Activated T-helper 2 cell treated with anti-CD3 and anti-CD28 coated beads, Interferon-gamma antibody, Interleukin-2, Interleukin-4, amounts not matched to agents 10 μg/mL and 5 μg/mL and 100 μg/mL, durations not matched to agents 14 hours and 24 hours and 36 hours (primary cell): ENCODE data around the gene TRANK1. TPM values are rescaled to one million over a fixed set of nuclear protein-coding genes. Genes with fewer than 3 reads are reported as not detected.
A peak's percentile ranks its signal among the peaks of the same experiment; 100 is the strongest.

ENCODE experiments used
- DNase-seq: peaks from one replicate; pipeline ENCODE4 v3.0.0; 2021; ENCODE audit warnings: low spot score
- H3K27ac Mint-ChIP-seq: one replicate; pipeline ENCODE4 v1.8.0; 2021; ENCODE audit warnings: mixed read lengths
- H3K27me3 Mint-ChIP-seq: one replicate; pipeline ENCODE4 v1.8.0; 2021; ENCODE audit warnings: low read depth, mixed read lengths
- H3K36me3 Mint-ChIP-seq: one replicate; pipeline ENCODE4 v1.8.0; 2021; ENCODE audit warnings: low read depth, mixed read lengths
- H3K4me1 Mint-ChIP-seq: one replicate; pipeline ENCODE4 v1.8.0; 2021; ENCODE audit warnings: low read depth, mixed read lengths
- H3K4me3 Mint-ChIP-seq: one replicate; pipeline ENCODE4 v1.8.0; 2021; ENCODE audit warnings: low read depth, mild to moderate bottlenecking, moderate library complexity, mixed read lengths
- H3K9me3 Mint-ChIP-seq: one replicate; pipeline ENCODE4 v1.8.0; 2021; ENCODE audit warnings: mixed read lengths
- intact Hi-C: fragments of 100-400 bp; cut with micrococcal nuclease; formaldehyde crosslinking; loops from one replicate; pipeline ENCODE4 v1.15.1; 2023
- total RNA-seq: library from RNA; stranded (reverse); gene quantifications from 2 replicates; pipeline ENCODE4 v1.2.3, GENCODE V29; 2022

TRANK1 gene
- total RNA-seq, 1 donor from 2014 or later: 1.1 TPM

GRCh38 chr3:36924744-36925521 lies 19.9 kb downstream of the TRANK1 start:
- Mint-ChIP-seq H3K9me3 (peaks cover 21% of the 10 kb centered on the region), H3K27ac (no peak overlapping the region), H3K4me3 (no peak overlapping the region), H3K27me3 (peaks cover 16% of the 10 kb centered on the region), H3K4me1 (no peaks in the 10 kb centered on the region), H3K36me3 (peaks cover 9% of the 10 kb centered on the region)
- DNase-seq: no peak
- intact Hi-C loops: no loop called here

GRCh38 chr3:36923981-36924743 lies 20.7 kb downstream of the TRANK1 start:
- Mint-ChIP-seq H3K4me3 (no peak overlapping the region), H3K4me1 (peaks cover 2% of the 10 kb centered on the region), H3K27me3 (peaks cover 16% of the 10 kb centered on the region), H3K9me3 (peaks cover 21% of the 10 kb centered on the region), H3K27ac (no peak overlapping the region), H3K36me3 (peaks cover 9% of the 10 kb centered on the region)
- no peak for DNase-seq
- intact Hi-C loops: no loop called here

DNA sequence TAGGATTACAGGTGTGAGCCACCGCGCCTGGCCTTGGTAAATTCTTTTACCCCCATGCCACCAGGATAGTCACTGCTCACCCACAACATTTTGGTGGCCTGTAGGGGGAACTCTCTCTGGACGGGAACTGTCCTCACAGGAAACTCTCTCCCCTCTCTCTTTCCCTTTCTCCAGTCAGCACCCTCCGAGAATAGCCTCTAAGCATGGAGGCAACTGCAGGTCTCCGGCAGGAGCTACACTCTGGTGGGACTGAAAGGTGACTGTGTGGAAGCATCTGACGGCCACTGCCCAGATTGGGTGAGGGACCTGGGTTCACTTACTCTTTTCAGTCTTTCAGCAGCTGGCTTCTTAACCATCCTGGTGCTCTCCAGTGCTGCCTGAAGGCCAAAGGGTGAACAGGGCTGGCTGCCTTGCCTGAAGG lies 21.3 kb downstream of the TRANK1 start:
- peaks cover 16% of the 10 kb centered on the region for H3K27me3 Mint-ChIP-seq
- H3K4me3 Mint-ChIP-seq: no peak overlapping the region
- DNase-seq: no peak
- peaks cover 21% of the 10 kb centered on the region for H3K9me3 Mint-ChIP-seq
- intact Hi-C loops: no loop called here
- no peak overlapping the region for H3K27ac Mint-ChIP-seq
- H3K4me1 Mint-ChIP-seq: peaks cover 5% of the 10 kb centered on the region
- H3K36me3 Mint-ChIP-seq: peaks cover 9% of the 10 kb centered on the region

DNA sequence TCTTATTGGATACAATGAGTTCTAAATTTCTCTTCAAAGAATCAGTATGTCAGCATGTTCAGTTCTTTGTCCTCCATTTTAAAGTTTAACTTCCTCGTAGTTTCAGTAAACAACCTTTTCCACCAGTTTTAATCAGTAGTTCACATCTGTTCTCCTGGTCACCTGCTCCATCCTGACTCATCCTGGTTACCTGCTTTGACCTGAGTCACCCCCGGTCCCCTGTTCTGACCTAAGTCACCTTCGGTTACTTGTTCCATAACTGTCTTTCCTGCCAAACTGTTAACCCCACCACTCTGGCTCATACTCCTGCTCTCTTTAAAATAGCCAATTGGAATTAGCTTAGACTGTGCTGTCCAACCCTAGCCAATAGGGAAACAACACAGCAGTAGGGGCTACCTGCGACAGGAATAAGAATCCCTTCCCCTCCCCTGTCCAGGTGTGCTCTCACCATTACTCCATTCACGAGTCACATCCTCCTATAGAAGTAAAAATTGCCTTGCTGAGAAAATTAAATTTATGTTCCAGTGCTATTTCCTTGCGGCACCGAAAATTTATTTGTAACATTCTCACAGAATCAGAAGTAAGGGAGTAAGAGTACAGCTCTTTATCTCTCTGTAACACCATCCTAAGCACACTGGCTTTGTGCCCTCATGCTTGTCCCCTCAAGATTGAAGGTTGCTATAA lies 23.8 kb downstream of the TRANK1 start:
- H3K4me1 Mint-ChIP-seq: peaks cover 18% of the 10 kb centered on the region

GRCh38 chr3:36919439-36920160 lies 25.3 kb downstream of the TRANK1 start:
- Mint-ChIP-seq H3K4me3 (no peak overlapping the region), H3K36me3 (peaks cover 11% of the 10 kb centered on the region), H3K27ac (no peak overlapping the region), H3K4me1 (peaks cover 18% of the 10 kb centered on the region), H3K27me3 (peaks cover 11% of the 10 kb centered on the region), H3K9me3 (peaks cover 24% of the 10 kb centered on the region)
- no peak for DNase-seq
- intact Hi-C loops: loop anchor here (2.0 kb wide), 2 partner anchors 19 to 43 kb away; no protein-coding TSS in a partner anchor

More for the DNA sequence above, 23.8 kb downstream of the TRANK1 start:
- H3K9me3 Mint-ChIP-seq: peaks cover 24% of the 10 kb centered on the region
- H3K27me3 Mint-ChIP-seq: peaks cover 16% of the 10 kb centered on the region
- intact Hi-C loops: no loop called here
- H3K36me3 Mint-ChIP-seq: peaks cover 11% of the 10 kb centered on the region
- H3K4me3 Mint-ChIP-seq: no peak overlapping the region
- no peak for DNase-seq
- no peak overlapping the region for H3K27ac Mint-ChIP-seq

GRCh38 chr3:36918050-36918449 lies 26.8 kb downstream of the TRANK1 start:
- Mint-ChIP-seq H3K27ac (peak overlapping the region; percentile 62), H3K4me3 (peak overlapping the region; percentile 66)
- intact Hi-C loops: loop anchor here (2.0 kb wide), 2 partner anchors 17 to 41 kb away; no protein-coding TSS in a partner anchor

DNA sequence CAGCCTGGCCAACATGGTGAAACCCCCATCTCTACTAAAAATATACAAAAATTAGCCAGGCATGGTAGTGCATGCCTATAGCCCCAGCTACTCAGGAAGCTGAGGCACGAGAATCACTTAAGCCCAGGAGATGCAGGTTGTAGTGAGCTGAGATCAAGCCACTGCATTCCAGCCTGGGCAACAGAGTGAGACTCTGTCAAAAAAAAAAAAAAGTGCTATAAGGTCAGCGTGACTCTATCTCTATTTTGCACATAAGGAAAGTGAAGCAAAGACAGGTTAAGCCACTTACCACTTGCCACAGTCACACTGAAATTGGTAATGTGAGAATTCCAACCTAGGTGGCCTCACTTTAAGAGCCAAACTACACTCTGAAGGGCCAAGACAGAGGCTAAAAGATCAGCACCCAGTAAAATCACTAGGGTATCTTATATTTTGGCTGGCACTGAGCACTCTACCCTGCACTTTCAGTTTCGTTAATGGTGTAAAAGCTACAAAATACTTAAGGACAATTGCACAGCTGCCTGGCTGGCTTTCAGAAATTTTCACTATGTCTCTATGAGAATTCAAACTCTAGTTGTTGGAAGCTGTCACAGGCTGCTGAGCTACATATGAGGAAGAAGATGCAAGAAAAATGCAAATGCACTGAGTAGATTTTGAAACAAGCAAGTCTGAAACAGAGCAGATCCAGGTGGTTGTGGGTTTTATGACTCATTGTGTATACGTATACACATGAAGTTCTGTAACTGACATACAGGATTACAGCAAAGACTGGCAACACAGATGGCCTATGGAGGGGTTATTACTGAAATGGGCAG lies 32.7 kb downstream of the TRANK1 start:
- Mint-ChIP-seq H3K27me3 (peaks cover 3% of the 10 kb centered on the region), H3K4me1 (peaks cover 40% of the 10 kb centered on the region), H3K4me3 (peak overlapping the region; percentile 41), H3K36me3 (no peaks in the 10 kb centered on the region), H3K9me3 (no peaks in the 10 kb centered on the region), H3K27ac (peak overlapping the region; percentile 20)
- intact Hi-C loops: loop anchor here (1.0 to 5.0 kb wide), 4 partner anchors 33 to 250 kb away; partner anchors contain the start of gene TRANK1
- DNase-seq: peak; percentile 31

More at GRCh38 chr3:36918050-36918449, 26.8 kb downstream of the TRANK1 start:
- H3K36me3 Mint-ChIP-seq: peaks cover 9% of the 10 kb centered on the region
- peaks cover 27% of the 10 kb centered on the region for H3K4me1 Mint-ChIP-seq
- peaks cover 21% of the 10 kb centered on the region for H3K9me3 Mint-ChIP-seq
- DNase-seq: no peak
- peaks cover 3% of the 10 kb centered on the region for H3K27me3 Mint-ChIP-seq

DNA sequence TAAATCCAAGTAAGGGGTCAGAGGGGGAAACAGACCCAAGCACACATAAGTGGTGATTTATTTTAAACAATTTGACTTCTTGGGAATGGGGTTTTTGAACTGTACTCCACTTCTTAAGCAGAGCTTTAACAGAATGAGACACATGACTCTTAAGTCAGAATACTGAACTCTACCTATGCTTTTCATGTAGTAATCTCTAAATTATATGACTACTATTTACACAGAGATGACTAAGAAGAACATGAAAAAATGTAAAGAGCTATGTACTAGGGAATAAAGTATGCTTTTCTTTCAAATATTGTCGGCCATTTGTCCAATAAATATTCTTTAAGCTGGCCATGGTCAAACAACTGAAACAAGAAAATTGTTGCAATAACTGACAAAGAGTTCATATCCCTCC lies 35.2 kb downstream of the TRANK1 start:
- no peak overlapping the region for H3K27ac Mint-ChIP-seq
- peaks cover 53% of the 10 kb centered on the region for H3K4me1 Mint-ChIP-seq
- no peaks in the 10 kb centered on the region for H3K9me3 Mint-ChIP-seq
- DNase-seq: no peak
- H3K27me3 Mint-ChIP-seq: no peaks in the 10 kb centered on the region
- intact Hi-C loops: loop anchor here (5.0 kb wide), 2 partner anchors 253 to 408 kb away; no protein-coding TSS in a partner anchor
- no peaks in the 10 kb centered on the region for H3K36me3 Mint-ChIP-seq
- H3K4me3 Mint-ChIP-seq: no peak overlapping the region

DNA sequence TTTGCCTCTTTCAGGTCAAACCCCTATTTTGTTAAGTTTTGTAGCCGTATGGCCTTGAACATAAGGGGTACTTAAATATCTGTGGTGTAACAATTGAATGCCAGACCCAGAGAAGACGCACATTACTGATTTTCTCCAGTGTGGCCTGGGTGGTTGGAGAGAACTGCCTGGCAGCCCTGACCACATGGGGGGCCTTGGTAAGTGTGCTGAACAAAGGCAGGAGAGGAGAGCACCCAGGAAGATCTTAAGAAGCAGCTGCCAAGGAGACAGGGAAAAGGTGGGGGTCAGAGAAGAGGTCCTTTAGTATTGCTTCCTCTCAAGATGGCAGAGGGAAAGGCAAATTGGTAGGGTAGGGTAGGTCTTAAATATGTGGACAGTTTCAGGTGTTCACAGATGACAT lies 35.7 kb downstream of the TRANK1 start:
- no peaks in the 10 kb centered on the region for H3K9me3 Mint-ChIP-seq
- H3K36me3 Mint-ChIP-seq: no peaks in the 10 kb centered on the region
- intact Hi-C loops: loop anchor here (5.0 kb wide), 1 partner anchor 408 kb away; no protein-coding TSS in a partner anchor
- H3K4me1 Mint-ChIP-seq: peaks cover 53% of the 10 kb centered on the region
- no peak for DNase-seq
- H3K27ac Mint-ChIP-seq: no peak overlapping the region
- no peaks in the 10 kb centered on the region for H3K27me3 Mint-ChIP-seq
- H3K4me3 Mint-ChIP-seq: peak overlapping the region; percentile 82

DNA sequence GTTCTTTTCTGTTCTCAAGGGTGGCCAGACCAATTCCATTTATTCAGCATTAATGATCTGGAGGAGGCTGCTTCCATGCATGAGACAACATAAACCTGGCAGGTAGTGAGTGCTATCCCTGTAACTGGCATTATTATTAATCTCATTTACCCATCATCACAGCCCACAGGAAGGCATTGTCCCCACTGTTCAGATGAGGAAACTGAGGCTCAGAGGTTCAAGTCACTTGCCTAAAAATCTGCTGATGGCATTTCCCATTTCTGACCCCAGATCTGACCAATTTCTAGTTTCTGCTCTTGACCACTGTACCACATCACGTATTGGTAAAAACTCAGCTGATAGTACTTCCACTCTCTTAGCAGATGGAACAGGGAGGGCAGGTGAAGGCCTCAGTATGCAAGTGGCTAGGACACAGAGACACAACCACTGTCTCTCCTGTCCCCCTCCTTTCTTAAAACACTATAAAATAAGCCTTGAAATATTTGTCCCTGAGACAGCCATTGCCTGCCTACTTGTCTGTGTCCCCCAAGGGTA lies 36.1 kb downstream of the TRANK1 start:
- intact Hi-C loops: loop anchor here (1.0 to 5.0 kb wide), 3 partner anchors 32 to 409 kb away; no protein-coding TSS in a partner anchor
- peaks cover 51% of the 10 kb centered on the region for H3K4me1 Mint-ChIP-seq
- no peaks in the 10 kb centered on the region for H3K36me3 Mint-ChIP-seq

More for the DNA sequence above, 36.1 kb downstream of the TRANK1 start:
- Mint-ChIP-seq H3K9me3 (no peaks in the 10 kb centered on the region), H3K4me3 (peak overlapping the region; percentile 82), H3K27ac (no peak overlapping the region), H3K27me3 (no peaks in the 10 kb centered on the region)
- DNase-seq: no peak
